Stimulated activated CD4-positive, alpha-beta T cell treated with anti-CD3 and anti-CD28 coated beads, Interleukin-2, amount 100 ng/mL, for 48 hours (primary cell): ENCODE data around the gene ZNF428.
"Not testable (repeated sequence)": the region's sequence is repeated elsewhere in the genome, so short reads cannot be mapped to it uniquely, and the experiment has no call there.

Experiments used
- DNase-seq, 2 donors: peaks; one replicate each; pipeline ENCODE4 v3.0.0-alpha.2; 2020

The ZNF428 gene

GRCh38 chr19:43619262-43620060 lies at the start of gene ZNF428:
Gene ZNF428 (minus strand): TSS chr19:43619629. CDS start chr19:43614304, 5,325 bp downstream.
- DNase-seq: peak; percentile 78 to 83

GRCh38 chr19:43668406-43669109 lies 49.1 kb upstream of the ZNF428 start:
- DNase-seq: peak; percentile 92 to 95

GRCh38 chr19:43667876-43668405 lies 48.5 kb upstream of the ZNF428 start:
- DNase-seq: no peak

- no peak for DNase-seq
These were observed 47.9 kb upstream of the ZNF428 start for GRCh38 chr19:43667126-43667875.

- no peak for DNase-seq
These were observed 44.6 kb upstream of the ZNF428 start for GRCh38 chr19:43664018-43664417.

GRCh38 chr19:43662487-43662886 lies 43.1 kb upstream of the ZNF428 start:
- no peak for DNase-seq

- DNase-seq: no peak
These were observed 41.5 kb upstream of the ZNF428 start for GRCh38 chr19:43660971-43661360.

GRCh38 chr19:43660301-43660970 lies 41.0 kb upstream of the ZNF428 start:
- no peak for DNase-seq

GRCh38 chr19:43658494-43658893 lies 39.1 kb upstream of the ZNF428 start:
- no peak for DNase-seq

- no peak for DNase-seq
These were observed 38.6 kb upstream of the ZNF428 start for GRCh38 chr19:43658001-43658400.

GRCh38 chr19:43656436-43656835 lies 37.0 kb upstream of the ZNF428 start:
- DNase-seq: no peak

- no peak for DNase-seq
These were observed 33.1 kb upstream of the ZNF428 start for GRCh38 chr19:43652546-43652874.

- peak; percentile 33 to 43 for DNase-seq
These were observed 32.5 kb upstream of the ZNF428 start for GRCh38 chr19:43651758-43652545.

- DNase-seq: not testable (repeated sequence)
These were observed 30.8 kb upstream of the ZNF428 start for GRCh38 chr19:43650276-43650675.

GRCh38 chr19:43649514-43649913 lies 30.1 kb upstream of the ZNF428 start:
- DNase-seq: no peak

GRCh38 chr19:43648633-43649032 lies 29.2 kb upstream of the ZNF428 start:
- no peak for DNase-seq

- no peak for DNase-seq
These were observed 24.8 kb upstream of the ZNF428 start for GRCh38 chr19:43644181-43644580.

- DNase-seq: no peak
These were observed 23.9 kb upstream of the ZNF428 start for GRCh38 chr19:43643326-43643725.

GRCh38 chr19:43642531-43642930 lies 23.1 kb upstream of the ZNF428 start:
- DNase-seq: no peak

- no peak for DNase-seq
These were observed 21.9 kb upstream of the ZNF428 start for GRCh38 chr19:43641333-43641732.

GRCh38 chr19:43640424-43640757 lies 21.0 kb upstream of the ZNF428 start:
- DNase-seq: no peak
